ENCODE measurements around the gene MBD5. TPM values are rescaled to one million over a fixed set of nuclear protein-coding genes. Genes with fewer than 3 reads are reported as not detected.

MBD5 gene
- polyA plus RNA-seq, 1 of the 3 experiments (the other 2 are of a cell fraction) = 7.4 TPM

- no peaks in the 10 kb centered on the region for H3K4me1 ChIP-seq (ENCODE audit: control insufficient read depth in 1 of 2, insufficient read depth in 2 of 2, low read depth in 1 of 2, low read length in 1 of 2)
- H3K9me2 ChIP-seq = no peaks in the 10 kb centered on the region
- TF ChIP-seq ZBTB33 (IDR thresholded peaks at IDR 0.05; ENCODE audit: borderline replicate concordance, low read depth) (no peak), ELF1 (IDR thresholded peaks at IDR 0.05) (no peak), REST (IDR thresholded peaks at IDR 0.05; ENCODE audit: low read depth, low read length) (no peak)
- TF ChIP-seq, protein P1, sequence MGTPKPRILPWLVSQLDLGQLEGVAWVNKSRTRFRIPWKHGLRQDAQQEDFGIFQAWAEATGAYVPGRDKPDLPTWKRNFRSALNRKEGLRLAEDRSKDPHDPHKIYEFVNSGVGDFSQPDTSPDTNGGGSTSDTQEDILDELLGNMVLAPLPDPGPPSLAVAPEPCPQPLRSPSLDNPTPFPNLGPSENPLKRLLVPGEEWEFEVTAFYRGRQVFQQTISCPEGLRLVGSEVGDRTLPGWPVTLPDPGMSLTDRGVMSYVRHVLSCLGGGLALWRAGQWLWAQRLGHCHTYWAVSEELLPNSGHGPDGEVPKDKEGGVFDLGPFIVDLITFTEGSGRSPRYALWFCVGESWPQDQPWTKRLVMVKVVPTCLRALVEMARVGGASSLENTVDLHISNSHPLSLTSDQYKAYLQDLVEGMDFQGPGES (IDR thresholded peaks at IDR 0.05; ENCODE audit: low read depth, low read length) = no peak
- H3F3A ChIP-seq (replicated peaks; ENCODE audit: insufficient read depth) = no peaks in the 10 kb centered on the region
- no peak for DNase-seq
- WGBS (ENCODE audit: low lambda C conversion rate) = 68% methylated on average over 9 of the region's 9 CpGs
- H3K36me3 ChIP-seq (replicated peaks in 1 of 2; ENCODE audit: control insufficient read depth in 1 of 2, insufficient read depth in 2 of 2, low read length in 1 of 2) = no peaks in the 10 kb centered on the region
- ChIA-PET POLR2A (no interaction called here), CTCF (interaction anchor here (0.6 kb wide), 1 partner anchor 15 kb away, joined by 3 read pairs; no protein-coding TSS in a partner anchor)
- H3K27ac ChIP-seq (ENCODE audit: low read depth in 2 of 2, low read length in 1 of 2) = no peak overlapping the region
- no peaks in the 10 kb centered on the region for H3K9me3 ChIP-seq
- peak overlapping the region; percentile 65 for H3K4me2 ChIP-seq
- peak overlapping the region; percentile 27 to 46; a peak in 3 of 4 replicates for H3K4me3 ChIP-seq (ENCODE audit: low read depth in 2 of 2, low read length in 1 of 2)
- H3K27me3 ChIP-seq (ENCODE audit: insufficient read depth) = no peaks in the 10 kb centered on the region
- H4K20me1 ChIP-seq (ENCODE audit: insufficient read depth) = no peaks in the 10 kb centered on the region
- H3K9ac ChIP-seq = no peak overlapping the region
- no peaks in the 10 kb centered on the region for H3K79me2 ChIP-seq (ENCODE audit: insufficient read depth)
- H2AFZ ChIP-seq (ENCODE audit: low read depth) = peak overlapping the region; percentile 65
Measured at GRCh38 chr2:148552675-148553331, 531.9 kb downstream of the MBD5 start.

DNA sequence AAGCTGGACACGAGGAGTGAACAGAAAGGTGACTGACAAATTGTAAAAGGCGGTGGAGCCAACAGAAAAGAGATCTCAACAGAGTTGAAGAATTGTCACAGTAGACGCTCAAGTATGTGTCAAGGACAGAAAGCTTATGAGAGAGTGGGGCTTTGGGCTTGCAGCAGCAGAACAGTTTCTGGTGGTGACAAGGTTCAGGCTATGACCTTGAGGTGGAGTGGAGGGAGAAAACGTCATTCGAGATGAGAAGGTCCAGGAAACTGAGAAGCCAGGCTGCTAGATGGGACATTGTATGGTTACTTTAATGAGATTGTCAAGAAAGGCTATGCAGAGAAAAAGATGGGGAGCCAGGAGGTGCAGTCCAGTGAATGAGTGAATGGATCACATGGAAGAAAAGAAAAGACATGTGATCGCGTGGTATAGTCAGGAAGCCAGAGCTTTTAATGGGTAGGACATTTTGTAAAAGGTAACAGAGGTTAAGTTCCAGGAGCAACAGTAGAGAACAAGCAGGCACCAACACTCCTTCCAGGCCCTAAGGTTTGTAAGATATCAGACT is 532.5 kb downstream of the MBD5 start:
- Histone ChIP-seq H3K4me3 (ENCODE audit: low read depth in 2 of 2, low read length in 1 of 2) (peak overlapping the region; percentile 27 to 46; a peak in 3 of 4 replicates), H3K4me1 (ENCODE audit: control insufficient read depth in 1 of 2, insufficient read depth in 2 of 2, low read depth in 1 of 2, low read length in 1 of 2) (no peaks in the 10 kb centered on the region), H3K27me3 (ENCODE audit: insufficient read depth) (no peaks in the 10 kb centered on the region), H3K9me2 (no peaks in the 10 kb centered on the region), H3F3A (replicated peaks; ENCODE audit: insufficient read depth) (no peaks in the 10 kb centered on the region), H2AFZ (ENCODE audit: low read depth) (peak overlapping the region; percentile 65; the same call in 1 of the 2 replicates), H3K27ac (ENCODE audit: low read depth in 2 of 2, low read length in 1 of 2) (no peak overlapping the region), H3K79me2 (ENCODE audit: insufficient read depth) (no peaks in the 10 kb centered on the region), H3K9me3 (no peaks in the 10 kb centered on the region), H3K4me2 (peak overlapping the region; percentile 65), H3K9ac (no peak overlapping the region), H4K20me1 (ENCODE audit: insufficient read depth) (no peaks in the 10 kb centered on the region), H3K36me3 (replicated peaks in 1 of 2; ENCODE audit: control insufficient read depth in 1 of 2, insufficient read depth in 2 of 2, low read length in 1 of 2) (no peaks in the 10 kb centered on the region)
- ChIA-PET CTCF (no interaction called here), POLR2A (no interaction called here)
- no peak for DNase-seq
- WGBS (ENCODE audit: low lambda C conversion rate) = 84% methylated on average over 7 of the region's 7 CpGs
- TF ChIP-seq POLR2AphosphoS5 (IDR thresholded peaks at IDR 0.05; ENCODE audit: low read depth, low read length) (no peak), MEF2A (IDR thresholded peaks at IDR 0.05; ENCODE audit: borderline replicate concordance, low read depth) (no peak), EP300 (IDR thresholded peaks at IDR 0.05; ENCODE audit: borderline replicate concordance in 1 of 2, low read depth in 1 of 2, low read length in 1 of 2) (no peak), SIN3A (IDR thresholded peaks at IDR 0.05; ENCODE audit: borderline replicate concordance, low read depth, low read length) (no peak), ZBTB33 (IDR thresholded peaks at IDR 0.05; ENCODE audit: borderline replicate concordance, low read depth) (no peak), TAF1 (IDR thresholded peaks at IDR 0.05; ENCODE audit: borderline replicate concordance, low read depth, low read length) (no peak), FOXM1 (IDR thresholded peaks at IDR 0.05; ENCODE audit: low read depth) (no peak)
- TF ChIP-seq, protein P1 (IDR thresholded peaks at IDR 0.05; ENCODE audit: low read depth, low read length) = no peak

All from SK-N-SH (cell line).